Thyroid gland (tissue), 4 donors: ENCODE data around the gene FBXO45.

Experiments used
- POLR2A ChIP-seq, 2 donors: fragments of 450-650 bp; IDR thresholded peaks; one replicate each; pipeline ENCODE4 v1.6.1; 2017; ENCODE audit warnings: antibody characterized with exemption in 2 of 2, mild to moderate bottlenecking in 2 of 2, moderate library complexity in 1 of 2
- TF ChIP-seq, protein P1 (sequence below), 6 experiments: fragments of 200-600 bp in 3 of 6; fragments of 450-650 bp in 3 of 6; sonication (generic) in 3 of 6; IDR thresholded peaks; one replicate each; pipeline ENCODE4 v1.5.1; 2016 to 2019; ENCODE audit warnings: antibody characterized with exemption in 6 of 6, mild to moderate bottlenecking in 2 of 6, inconsistent platforms in 1 of 6, moderate library complexity in 1 of 6

DNA sequence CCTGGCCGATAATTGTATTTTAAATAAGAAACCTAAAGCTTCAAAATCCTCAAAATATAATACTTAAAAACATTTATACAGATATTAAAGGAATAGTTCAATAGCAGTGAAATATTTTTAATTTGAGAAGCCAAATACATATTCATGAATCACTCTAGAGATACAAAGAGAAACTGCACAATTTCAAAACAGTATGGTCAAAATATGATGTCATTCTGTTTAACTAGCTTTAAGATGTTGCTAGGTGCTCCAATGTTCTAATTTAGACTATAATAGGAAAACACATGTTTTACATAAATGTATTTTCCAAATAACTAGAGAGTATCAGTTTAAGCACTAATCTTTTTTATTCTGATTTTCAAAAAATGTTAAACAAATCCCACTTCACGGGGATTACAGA, 60.8 kb downstream of the FBXO45 start:
- TF ChIP-seq, protein P1, sequence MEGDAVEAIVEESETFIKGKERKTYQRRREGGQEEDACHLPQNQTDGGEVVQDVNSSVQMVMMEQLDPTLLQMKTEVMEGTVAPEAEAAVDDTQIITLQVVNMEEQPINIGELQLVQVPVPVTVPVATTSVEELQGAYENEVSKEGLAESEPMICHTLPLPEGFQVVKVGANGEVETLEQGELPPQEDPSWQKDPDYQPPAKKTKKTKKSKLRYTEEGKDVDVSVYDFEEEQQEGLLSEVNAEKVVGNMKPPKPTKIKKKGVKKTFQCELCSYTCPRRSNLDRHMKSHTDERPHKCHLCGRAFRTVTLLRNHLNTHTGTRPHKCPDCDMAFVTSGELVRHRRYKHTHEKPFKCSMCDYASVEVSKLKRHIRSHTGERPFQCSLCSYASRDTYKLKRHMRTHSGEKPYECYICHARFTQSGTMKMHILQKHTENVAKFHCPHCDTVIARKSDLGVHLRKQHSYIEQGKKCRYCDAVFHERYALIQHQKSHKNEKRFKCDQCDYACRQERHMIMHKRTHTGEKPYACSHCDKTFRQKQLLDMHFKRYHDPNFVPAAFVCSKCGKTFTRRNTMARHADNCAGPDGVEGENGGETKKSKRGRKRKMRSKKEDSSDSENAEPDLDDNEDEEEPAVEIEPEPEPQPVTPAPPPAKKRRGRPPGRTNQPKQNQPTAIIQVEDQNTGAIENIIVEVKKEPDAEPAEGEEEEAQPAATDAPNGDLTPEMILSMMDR (IDR thresholded peaks at IDR 0.05) = no peak
- TF ChIP-seq POLR2A (IDR thresholded peaks at IDR 0.05) = no peak
